ENCODE measurements around the gene ATF7IP. TPM values are rescaled to one million over a fixed set of nuclear protein-coding genes. Genes with fewer than 3 reads are reported as not detected.

Gene ATF7IP
- total RNA-seq, 1 donor from 2014 or later, result 153 TPM

DNA sequence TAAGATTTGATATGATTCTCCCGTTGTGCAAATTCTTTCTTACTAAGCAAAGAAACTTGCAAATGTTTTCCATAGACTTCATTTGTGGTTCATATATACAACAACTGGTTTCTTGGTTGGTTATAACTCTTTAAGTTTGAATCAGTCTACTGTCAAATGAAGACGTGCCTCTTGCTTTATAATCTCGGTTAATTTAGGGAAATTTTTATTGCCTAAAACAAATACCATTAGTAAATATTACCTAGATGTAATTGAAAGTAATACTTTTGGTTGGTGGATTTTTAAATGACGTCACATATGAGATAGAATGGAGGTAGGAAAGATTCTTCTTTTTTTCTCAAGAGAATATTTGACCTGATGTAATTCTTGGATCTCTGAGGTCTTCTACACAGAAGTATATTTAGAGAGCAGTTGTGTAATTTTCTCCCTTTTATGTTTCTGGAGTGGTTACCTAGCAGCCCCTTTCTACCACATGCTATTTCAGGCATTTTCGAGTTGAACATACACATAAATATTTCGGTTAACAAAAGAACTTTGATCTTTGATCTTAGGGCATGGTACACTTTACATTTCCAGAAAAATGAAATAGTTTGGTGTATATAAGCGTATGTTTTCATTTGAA is 1.7 kb downstream of the ATF7IP start:
- Mint-ChIP-seq H3K9me3 (ENCODE audit: unreplicated experiment) (no peaks in the 10 kb centered on the region), H3K4me1 (ENCODE audit: unreplicated experiment) (peaks cover 11% of the 10 kb centered on the region), H3K4me3 (ENCODE audit: unreplicated experiment) (peak overlapping the region; percentile 98), H3K36me3 (ENCODE audit: low read depth, unreplicated experiment) (peaks cover 4% of the 10 kb centered on the region), H3K27ac (ENCODE audit: unreplicated experiment) (peak overlapping the region; percentile 98), H3K27me3 (ENCODE audit: unreplicated experiment) (peaks cover 10% of the 10 kb centered on the region)
- TF ChIP-seq, protein P1, sequence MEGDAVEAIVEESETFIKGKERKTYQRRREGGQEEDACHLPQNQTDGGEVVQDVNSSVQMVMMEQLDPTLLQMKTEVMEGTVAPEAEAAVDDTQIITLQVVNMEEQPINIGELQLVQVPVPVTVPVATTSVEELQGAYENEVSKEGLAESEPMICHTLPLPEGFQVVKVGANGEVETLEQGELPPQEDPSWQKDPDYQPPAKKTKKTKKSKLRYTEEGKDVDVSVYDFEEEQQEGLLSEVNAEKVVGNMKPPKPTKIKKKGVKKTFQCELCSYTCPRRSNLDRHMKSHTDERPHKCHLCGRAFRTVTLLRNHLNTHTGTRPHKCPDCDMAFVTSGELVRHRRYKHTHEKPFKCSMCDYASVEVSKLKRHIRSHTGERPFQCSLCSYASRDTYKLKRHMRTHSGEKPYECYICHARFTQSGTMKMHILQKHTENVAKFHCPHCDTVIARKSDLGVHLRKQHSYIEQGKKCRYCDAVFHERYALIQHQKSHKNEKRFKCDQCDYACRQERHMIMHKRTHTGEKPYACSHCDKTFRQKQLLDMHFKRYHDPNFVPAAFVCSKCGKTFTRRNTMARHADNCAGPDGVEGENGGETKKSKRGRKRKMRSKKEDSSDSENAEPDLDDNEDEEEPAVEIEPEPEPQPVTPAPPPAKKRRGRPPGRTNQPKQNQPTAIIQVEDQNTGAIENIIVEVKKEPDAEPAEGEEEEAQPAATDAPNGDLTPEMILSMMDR (IDR thresholded peaks at IDR 0.05; ENCODE audit: unreplicated experiment), result no peak
- DNase-seq (ENCODE audit: low spot score), result no peak

DNA sequence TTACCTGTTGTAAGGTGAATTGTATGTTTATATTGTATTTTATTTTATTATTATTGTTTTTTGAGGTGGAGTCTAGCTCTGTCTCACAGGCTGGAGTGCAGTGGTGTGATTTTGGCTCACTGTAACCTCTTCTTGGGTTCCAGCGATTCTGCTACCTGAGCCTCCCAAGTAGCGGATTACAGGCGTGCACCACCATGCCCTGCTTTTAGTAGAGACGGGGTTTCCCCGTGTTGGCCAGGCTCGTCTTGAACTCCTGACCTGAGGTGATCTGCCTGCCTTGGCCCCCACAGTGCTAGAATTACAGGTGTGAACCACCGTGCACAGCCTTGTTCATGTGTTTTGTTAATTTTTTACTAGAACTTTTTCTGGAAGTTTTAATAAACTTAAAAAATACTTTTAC is 3.8 kb downstream of the ATF7IP start:
- Mint-ChIP-seq H3K9me3 (ENCODE audit: unreplicated experiment) (no peaks in the 10 kb centered on the region), H3K4me1 (ENCODE audit: unreplicated experiment) (peaks cover 23% of the 10 kb centered on the region), H3K4me3 (ENCODE audit: unreplicated experiment) (no peak overlapping the region), H3K27me3 (ENCODE audit: unreplicated experiment) (peaks cover 9% of the 10 kb centered on the region), H3K36me3 (ENCODE audit: low read depth, unreplicated experiment) (peaks cover 4% of the 10 kb centered on the region), H3K27ac (ENCODE audit: unreplicated experiment) (no peak overlapping the region)
- DNase-seq (ENCODE audit: low spot score), result no peak
- TF ChIP-seq, protein P1 (IDR thresholded peaks at IDR 0.05; ENCODE audit: unreplicated experiment), result no peak

DNA sequence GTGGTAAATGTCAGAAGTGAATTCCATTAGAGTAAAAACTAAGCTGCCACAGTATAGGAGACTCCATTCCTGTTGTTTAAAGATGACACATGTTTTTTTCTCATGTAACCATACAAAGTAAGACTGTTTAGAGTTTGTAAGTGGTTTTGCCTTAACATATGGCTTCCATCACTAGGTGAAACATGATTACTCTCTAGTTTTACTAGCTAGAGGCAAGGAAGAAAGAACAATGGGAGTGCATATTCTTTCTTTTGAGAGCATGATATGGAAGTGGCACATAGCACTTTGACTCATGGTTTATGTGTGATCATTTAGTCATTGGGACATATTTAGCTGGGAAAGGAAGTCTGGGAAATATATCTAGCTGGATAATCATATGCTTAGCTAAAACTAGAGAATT is 7.7 kb downstream of the ATF7IP start:
- no peak for DNase-seq (ENCODE audit: low spot score)
- Mint-ChIP-seq H3K36me3 (ENCODE audit: low read depth, unreplicated experiment) (peaks cover 6% of the 10 kb centered on the region), H3K4me3 (ENCODE audit: unreplicated experiment) (no peak overlapping the region)

DNA sequence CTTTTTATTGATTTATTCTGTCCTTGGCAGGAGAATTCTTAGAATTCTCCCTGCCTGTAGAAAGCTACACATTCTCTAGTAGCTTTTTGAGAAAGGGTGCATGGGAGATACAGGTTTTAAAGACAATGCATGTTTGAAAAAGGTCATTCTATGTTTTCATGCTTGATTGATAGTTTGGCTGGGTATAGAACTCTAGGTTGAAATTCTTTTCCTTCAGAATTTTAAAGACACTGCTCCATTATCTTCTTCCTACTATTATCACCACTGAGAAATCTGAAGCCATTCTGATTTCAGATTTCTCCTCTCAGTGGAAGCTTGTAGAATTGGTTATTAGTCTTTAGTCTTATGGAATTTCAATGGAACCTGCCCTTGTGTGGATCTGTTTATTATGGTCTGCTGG is 14.0 kb downstream of the ATF7IP start:
- peak overlapping the region; percentile 8 for H3K27ac Mint-ChIP-seq (ENCODE audit: unreplicated experiment)
- TF ChIP-seq, protein P1 (IDR thresholded peaks at IDR 0.05; ENCODE audit: unreplicated experiment), result no peak
- peak overlapping the region; percentile 43 for H3K4me3 Mint-ChIP-seq (ENCODE audit: unreplicated experiment)
- no peak for DNase-seq (ENCODE audit: low spot score)
- H3K4me1 Mint-ChIP-seq (ENCODE audit: unreplicated experiment), result peaks cover 7% of the 10 kb centered on the region
- peaks cover 10% of the 10 kb centered on the region for H3K9me3 Mint-ChIP-seq (ENCODE audit: unreplicated experiment)
- no peaks in the 10 kb centered on the region for H3K27me3 Mint-ChIP-seq (ENCODE audit: unreplicated experiment)
- peaks cover 24% of the 10 kb centered on the region for H3K36me3 Mint-ChIP-seq (ENCODE audit: low read depth, unreplicated experiment)

More for the DNA sequence above, 7.7 kb downstream of the ATF7IP start:
- Mint-ChIP-seq H3K4me1 (ENCODE audit: unreplicated experiment) (peaks cover 19% of the 10 kb centered on the region), H3K27me3 (ENCODE audit: unreplicated experiment) (no peaks in the 10 kb centered on the region), H3K9me3 (ENCODE audit: unreplicated experiment) (no peaks in the 10 kb centered on the region), H3K27ac (ENCODE audit: unreplicated experiment) (peak overlapping the region; percentile 53)
- TF ChIP-seq, protein P1 (IDR thresholded peaks at IDR 0.05; ENCODE audit: unreplicated experiment), result no peak

DNA sequence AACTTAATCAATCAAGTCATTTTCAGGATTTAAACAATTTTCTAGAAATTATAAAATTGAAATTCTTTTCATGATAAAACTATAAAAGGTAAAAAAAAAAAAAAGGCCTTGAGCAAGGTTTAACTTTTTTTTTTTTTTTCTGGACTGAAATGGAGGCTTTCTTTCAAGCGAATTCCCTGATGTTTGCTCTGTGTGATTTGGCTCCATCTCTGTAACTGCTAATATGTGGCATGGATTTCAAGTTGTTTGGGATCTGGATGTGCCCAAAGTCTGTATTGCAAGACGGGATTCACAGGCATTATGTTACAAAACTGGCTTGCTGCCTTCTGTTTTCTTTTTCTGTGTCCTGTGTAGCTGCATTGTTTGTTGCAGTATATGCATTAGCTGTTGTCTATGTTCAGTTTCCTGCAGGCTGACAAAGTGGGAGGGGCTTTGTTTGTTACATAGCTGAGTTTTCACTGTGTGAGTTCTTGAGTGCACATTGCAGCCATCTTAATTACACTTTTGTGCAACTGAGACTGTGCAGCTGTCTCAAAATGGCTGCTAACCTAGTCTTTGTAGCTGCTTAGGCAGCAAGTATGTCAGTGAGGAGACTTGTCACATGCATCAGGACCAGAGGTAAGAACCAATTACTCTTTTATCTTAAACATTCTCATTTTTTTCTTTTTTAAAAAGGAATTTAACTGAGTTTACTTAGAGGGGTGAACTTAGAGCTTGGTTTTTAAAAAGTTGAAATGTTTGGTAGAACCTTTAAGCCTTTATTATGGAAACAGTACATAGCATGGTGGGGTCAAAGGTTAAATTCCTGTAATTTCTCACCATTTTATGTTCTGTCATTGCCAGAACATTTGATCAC is 19.5 kb downstream of the ATF7IP start:
- Mint-ChIP-seq H3K27me3 (ENCODE audit: unreplicated experiment) (no peaks in the 10 kb centered on the region), H3K4me3 (ENCODE audit: unreplicated experiment) (peak overlapping the region; percentile 70), H3K9me3 (ENCODE audit: unreplicated experiment) (peaks cover 1% of the 10 kb centered on the region), H3K27ac (ENCODE audit: unreplicated experiment) (peak overlapping the region; percentile 94), H3K4me1 (ENCODE audit: unreplicated experiment) (peaks cover 11% of the 10 kb centered on the region), H3K36me3 (ENCODE audit: low read depth, unreplicated experiment) (peaks cover 10% of the 10 kb centered on the region)
- DNase-seq (ENCODE audit: low spot score), result peak; percentile 68
- TF ChIP-seq, protein P1 (IDR thresholded peaks at IDR 0.05; ENCODE audit: unreplicated experiment), result no peak
